ENCODE data around the gene CCDC50. TPM values are rescaled to one million over a fixed set of nuclear protein-coding genes. Genes with fewer than 3 reads are reported as not detected.

The CCDC50 gene
- total and polyA plus RNA-seq, 10 of the 15 experiments (the other 5 are each of a cell fraction or from before 2014, with no cell fraction given), result 46.7 to 150 (median 125) TPM

DNA sequence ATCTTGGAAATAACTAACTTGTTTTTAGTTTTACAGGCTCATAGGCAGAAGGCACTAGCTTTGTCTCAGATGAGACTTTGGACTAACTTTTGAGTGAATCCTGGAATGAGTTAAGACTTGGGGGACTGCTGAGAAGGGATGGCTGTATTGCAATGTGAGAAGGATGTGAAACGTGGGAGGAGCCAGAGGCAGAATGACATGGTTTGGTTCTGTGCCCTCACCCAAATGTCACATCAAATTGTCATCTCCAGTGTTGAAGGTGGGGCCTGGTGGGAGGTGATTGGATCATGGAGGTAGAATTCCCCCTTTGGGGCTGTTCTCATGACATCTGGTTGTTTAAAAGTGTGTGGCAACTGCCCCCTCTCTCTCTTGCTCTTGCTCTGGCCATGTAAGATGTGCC, 28.8 kb upstream of the CCDC50 start (continued):
- TF ChIP-seq, protein P1, sequence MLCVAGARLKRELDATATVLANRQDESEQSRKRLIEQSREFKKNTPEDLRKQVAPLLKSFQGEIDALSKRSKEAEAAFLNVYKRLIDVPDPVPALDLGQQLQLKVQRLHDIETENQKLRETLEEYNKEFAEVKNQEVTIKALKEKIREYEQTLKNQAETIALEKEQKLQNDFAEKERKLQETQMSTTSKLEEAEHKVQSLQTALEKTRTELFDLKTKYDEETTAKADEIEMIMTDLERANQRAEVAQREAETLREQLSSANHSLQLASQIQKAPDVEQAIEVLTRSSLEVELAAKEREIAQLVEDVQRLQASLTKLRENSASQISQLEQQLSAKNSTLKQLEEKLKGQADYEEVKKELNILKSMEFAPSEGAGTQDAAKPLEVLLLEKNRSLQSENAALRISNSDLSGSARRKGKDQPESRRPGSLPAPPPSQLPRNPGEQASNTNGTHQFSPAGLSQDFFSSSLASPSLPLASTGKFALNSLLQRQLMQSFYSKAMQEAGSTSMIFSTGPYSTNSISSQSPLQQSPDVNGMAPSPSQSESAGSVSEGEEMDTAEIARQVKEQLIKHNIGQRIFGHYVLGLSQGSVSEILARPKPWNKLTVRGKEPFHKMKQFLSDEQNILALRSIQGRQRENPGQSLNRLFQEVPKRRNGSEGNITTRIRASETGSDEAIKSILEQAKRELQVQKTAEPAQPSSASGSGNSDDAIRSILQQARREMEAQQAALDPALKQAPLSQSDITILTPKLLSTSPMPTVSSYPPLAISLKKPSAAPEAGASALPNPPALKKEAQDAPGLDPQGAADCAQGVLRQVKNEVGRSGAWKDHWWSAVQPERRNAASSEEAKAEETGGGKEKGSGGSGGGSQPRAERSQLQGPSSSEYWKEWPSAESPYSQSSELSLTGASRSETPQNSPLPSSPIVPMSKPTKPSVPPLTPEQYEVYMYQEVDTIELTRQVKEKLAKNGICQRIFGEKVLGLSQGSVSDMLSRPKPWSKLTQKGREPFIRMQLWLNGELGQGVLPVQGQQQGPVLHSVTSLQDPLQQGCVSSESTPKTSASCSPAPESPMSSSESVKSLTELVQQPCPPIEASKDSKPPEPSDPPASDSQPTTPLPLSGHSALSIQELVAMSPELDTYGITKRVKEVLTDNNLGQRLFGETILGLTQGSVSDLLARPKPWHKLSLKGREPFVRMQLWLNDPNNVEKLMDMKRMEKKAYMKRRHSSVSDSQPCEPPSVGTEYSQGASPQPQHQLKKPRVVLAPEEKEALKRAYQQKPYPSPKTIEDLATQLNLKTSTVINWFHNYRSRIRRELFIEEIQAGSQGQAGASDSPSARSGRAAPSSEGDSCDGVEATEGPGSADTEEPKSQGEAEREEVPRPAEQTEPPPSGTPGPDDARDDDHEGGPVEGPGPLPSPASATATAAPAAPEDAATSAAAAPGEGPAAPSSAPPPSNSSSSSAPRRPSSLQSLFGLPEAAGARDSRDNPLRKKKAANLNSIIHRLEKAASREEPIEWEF (IDR thresholded peaks at IDR 0.05; ENCODE audit: insufficient replicate concordance, low read depth, low read length), result no peak
- 0 out of 2 replicates have a peak, but pooled peaks have one; percentile 32 for TF ChIP-seq MTA3 (IDR thresholded peaks at IDR 0.05; ENCODE audit: borderline replicate concordance, low read length)
- TF ChIP-seq CHD2 (IDR thresholded peaks at IDR 0.05; ENCODE audit: borderline replicate concordance, low read depth, low read length), result no peak
- TF ChIP-seq IKZF1 (conservative IDR thresholded peaks at IDR 0.05), result peak; percentile 35; the same call in 1 of the 2 replicates

DNA sequence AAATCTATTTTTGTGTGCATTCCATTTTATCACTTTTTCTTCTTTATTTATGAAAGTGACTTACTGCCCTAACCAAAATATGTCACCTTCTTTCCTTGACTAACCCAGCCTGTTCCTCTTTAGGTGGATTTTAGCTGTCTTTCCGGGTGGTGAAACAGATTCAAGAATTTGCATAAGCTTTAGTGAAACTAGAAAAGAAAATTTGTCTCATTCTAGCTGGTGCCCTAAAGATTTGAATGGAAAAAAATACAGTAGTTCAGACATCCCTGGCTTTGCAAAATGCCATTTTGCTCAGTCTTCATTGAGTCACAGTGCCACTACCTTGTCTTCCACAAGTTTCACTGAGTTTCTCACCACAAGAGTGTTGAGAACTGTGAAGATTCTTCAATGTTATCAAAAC, 28.2 kb upstream of the CCDC50 start:
- Histone ChIP-seq H3K79me2 (ENCODE audit: control insufficient read depth, insufficient read depth, low read length) (no peaks in the 10 kb centered on the region), H3K27ac (ENCODE audit: control insufficient read depth, insufficient read depth) (peak overlapping the region; percentile 55; the same call in 1 of the 2 replicates), H3K36me3 (ENCODE audit: control insufficient read depth in 2 of 2, insufficient read depth in 2 of 2, low read length in 1 of 2) (no peaks in the 10 kb centered on the region), H2AFZ (ENCODE audit: control insufficient read depth, low read depth, low read length) (peak overlapping the region; percentile 34; the same call in 1 of the 2 replicates), H3K9ac (ENCODE audit: control insufficient read depth, insufficient read depth, low read length) (no peak overlapping the region), H4K20me1 (ENCODE audit: control insufficient read depth, insufficient read depth) (no peaks in the 10 kb centered on the region), H3K9me3 (replicated peaks; ENCODE audit: control insufficient read depth, insufficient read depth, low read length) (no peaks in the 10 kb centered on the region), H3K27me3 (replicated peaks in 1 of 2; ENCODE audit: control insufficient read depth in 2 of 2, insufficient read depth in 2 of 2, low read length in 1 of 2) (no peaks in the 10 kb centered on the region), H3K4me1 (ENCODE audit: control insufficient read depth, insufficient read depth, low read length) (peaks cover 42% of the 10 kb centered on the region), H3K4me3 (no peak overlapping the region), H3K4me2 (ENCODE audit: control insufficient read depth, insufficient read depth) (peak overlapping the region; percentile 67; the same call in 1 of the 2 replicates)
- ATAC-seq (peak; percentile 82), FAIRE-seq (peak; percentile 84), DNase-seq (ENCODE audit: low read depth, low spot score) (peak; percentile 68)
- intact Hi-C loops (cut with micrococcal nuclease; ENCODE audit: unreplicated experiment) (no loop called here), in situ Hi-C loops (cut with MboI) (no loop called here)
- POLR2A ChIA-PET, result interaction anchor here (0.7 to 1.4 kb wide), 5 partner anchors 9 to 38 kb away, joined by 3 to 7 read pairs (median 4); no protein-coding TSS in a partner anchor
- SMC1A ChIA-PET (ENCODE audit: uncharacterized antibody, unreplicated experiment), result interaction anchor here (0.7 to 5.0 kb wide), 20 partner anchors 10 to 82 kb away, joined by 3 to 32 read pairs (median 8); partner anchors contain the start of genes CCDC50 and UTS2B
- 0% methylated on average over 1 of the region's 1 CpG for WGBS (ENCODE audit: insufficient coverage, insufficient replicate concordance, low lambda C conversion rate, missing lambda C conversion rate)
- RAD21 ChIA-PET (ENCODE audit: unreplicated experiment), result interaction anchor here (0.9 to 2.3 kb wide), 11 partner anchors 10 to 58 kb away, joined by 3 to 15 read pairs (median 7); no protein-coding TSS in a partner anchor
- BruUV-seq (replicated peaks), result no TSS peak
- CTCF ChIA-PET, result interaction anchor here (0.7 to 2.1 kb wide), 10 partner anchors 15 to 59 kb away, joined by 3 to 7 read pairs (median 4); partner anchors contain the start of genes CCDC50 and UTS2B
- no peak for TF ChIP-seq HCFC1 (IDR thresholded peaks at IDR 0.05; ENCODE audit: low read length)
- TF ChIP-seq MTA3 (IDR thresholded peaks at IDR 0.05; ENCODE audit: borderline replicate concordance, low read length), result no peak
- no peak for TF ChIP-seq POLR2AphosphoS2 (IDR thresholded peaks at IDR 0.05; ENCODE audit: low read depth, low read length)
- TF ChIP-seq, protein P2, sequence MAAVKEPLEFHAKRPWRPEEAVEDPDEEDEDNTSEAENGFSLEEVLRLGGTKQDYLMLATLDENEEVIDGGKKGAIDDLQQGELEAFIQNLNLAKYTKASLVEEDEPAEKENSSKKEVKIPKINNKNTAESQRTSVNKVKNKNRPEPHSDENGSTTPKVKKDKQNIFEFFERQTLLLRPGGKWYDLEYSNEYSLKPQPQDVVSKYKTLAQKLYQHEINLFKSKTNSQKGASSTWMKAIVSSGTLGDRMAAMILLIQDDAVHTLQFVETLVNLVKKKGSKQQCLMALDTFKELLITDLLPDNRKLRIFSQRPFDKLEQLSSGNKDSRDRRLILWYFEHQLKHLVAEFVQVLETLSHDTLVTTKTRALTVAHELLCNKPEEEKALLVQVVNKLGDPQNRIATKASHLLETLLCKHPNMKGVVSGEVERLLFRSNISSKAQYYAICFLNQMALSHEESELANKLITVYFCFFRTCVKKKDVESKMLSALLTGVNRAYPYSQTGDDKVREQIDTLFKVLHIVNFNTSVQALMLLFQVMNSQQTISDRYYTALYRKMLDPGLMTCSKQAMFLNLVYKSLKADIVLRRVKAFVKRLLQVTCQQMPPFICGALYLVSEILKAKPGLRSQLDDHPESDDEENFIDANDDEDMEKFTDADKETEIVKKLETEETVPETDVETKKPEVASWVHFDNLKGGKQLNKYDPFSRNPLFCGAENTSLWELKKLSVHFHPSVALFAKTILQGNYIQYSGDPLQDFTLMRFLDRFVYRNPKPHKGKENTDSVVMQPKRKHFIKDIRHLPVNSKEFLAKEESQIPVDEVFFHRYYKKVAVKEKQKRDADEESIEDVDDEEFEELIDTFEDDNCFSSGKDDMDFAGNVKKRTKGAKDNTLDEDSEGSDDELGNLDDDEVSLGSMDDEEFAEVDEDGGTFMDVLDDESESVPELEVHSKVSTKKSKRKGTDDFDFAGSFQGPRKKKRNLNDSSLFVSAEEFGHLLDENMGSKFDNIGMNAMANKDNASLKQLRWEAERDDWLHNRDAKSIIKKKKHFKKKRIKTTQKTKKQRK (IDR thresholded peaks at IDR 0.05; ENCODE audit: low read depth, low read length), result no peak
- no peak for TF ChIP-seq MTA2 (IDR thresholded peaks at IDR 0.05; ENCODE audit: low read depth)
- no peak for TF ChIP-seq CREM (IDR thresholded peaks at IDR 0.05; ENCODE audit: low read depth)
- TF ChIP-seq, protein P3, sequence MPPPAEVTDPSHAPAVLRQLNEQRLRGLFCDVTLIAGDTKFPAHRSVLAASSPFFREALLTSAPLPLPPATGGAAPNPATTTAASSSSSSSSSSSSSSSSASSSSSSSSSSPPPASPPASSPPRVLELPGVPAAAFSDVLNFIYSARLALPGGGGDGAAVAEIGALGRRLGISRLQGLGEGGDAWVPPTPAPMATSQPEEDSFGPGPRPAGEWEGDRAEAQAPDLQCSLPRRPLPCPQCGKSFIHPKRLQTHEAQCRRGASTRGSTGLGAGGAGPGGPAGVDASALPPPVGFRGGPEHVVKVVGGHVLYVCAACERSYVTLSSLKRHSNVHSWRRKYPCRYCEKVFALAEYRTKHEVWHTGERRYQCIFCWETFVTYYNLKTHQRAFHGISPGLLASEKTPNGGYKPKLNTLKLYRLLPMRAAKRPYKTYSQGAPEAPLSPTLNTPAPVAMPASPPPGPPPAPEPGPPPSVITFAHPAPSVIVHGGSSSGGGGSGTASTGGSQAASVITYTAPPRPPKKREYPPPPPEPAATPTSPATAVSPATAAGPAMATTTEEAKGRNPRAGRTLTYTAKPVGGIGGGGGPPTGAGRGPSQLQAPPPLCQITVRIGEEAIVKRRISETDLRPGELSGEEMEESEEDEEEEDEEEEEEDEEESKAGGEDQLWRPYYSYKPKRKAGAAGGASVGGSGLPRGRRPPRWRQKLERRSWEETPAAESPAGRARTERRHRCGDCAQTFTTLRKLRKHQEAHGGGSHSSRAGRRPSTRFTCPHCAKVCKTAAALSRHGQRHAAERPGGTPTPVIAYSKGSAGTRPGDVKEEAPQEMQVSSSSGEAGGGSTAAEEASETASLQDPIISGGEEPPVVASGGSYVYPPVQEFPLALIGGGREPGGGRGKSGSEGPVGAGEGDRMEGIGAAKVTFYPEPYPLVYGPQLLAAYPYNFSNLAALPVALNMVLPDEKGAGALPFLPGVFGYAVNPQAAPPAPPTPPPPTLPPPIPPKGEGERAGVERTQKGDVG (CRISPR knock-in tag; IDR thresholded peaks at IDR 0.05), result no peak

Data from GM12878 (cell line).